Hematopoietic multipotent progenitor cell treated with erythropoietin and hydrocortisone succinate and interleukin-3 and kit ligand, for 15 days (in vitro differentiated cells): ENCODE results near the gene CREB3L2.

Experiments used
- DNase-seq: peaks from one replicate; pipeline ENCODE4 v3.0.0-alpha.2; 2015; ENCODE audit warnings: low spot score

CREB3L2 gene

GRCh38 chr7:137871170-137871915 is 130.5 kb downstream of the CREB3L2 start:
- no peak for DNase-seq

GRCh38 chr7:137870684-137871083 is 131.2 kb downstream of the CREB3L2 start:
- no peak for DNase-seq

- DNase-seq, result no peak
Observed at GRCh38 chr7:137870078-137870477, 131.8 kb downstream of the CREB3L2 start.

GRCh38 chr7:137869260-137869659 is 132.6 kb downstream of the CREB3L2 start:
- no peak for DNase-seq

GRCh38 chr7:137867289-137867688 is 134.6 kb downstream of the CREB3L2 start:
- no peak for DNase-seq

GRCh38 chr7:137865764-137866163 is 136.1 kb downstream of the CREB3L2 start:
- DNase-seq, result no peak

- DNase-seq, result no peak
Observed at GRCh38 chr7:137862964-137863363, 138.9 kb downstream of the CREB3L2 start.

GRCh38 chr7:137862358-137862757 is 139.5 kb downstream of the CREB3L2 start:
- DNase-seq, result no peak

GRCh38 chr7:137860542-137860941 is 141.3 kb downstream of the CREB3L2 start:
- no peak for DNase-seq

- DNase-seq, result no peak
Observed at GRCh38 chr7:137853053-137853452, 148.8 kb downstream of the CREB3L2 start.

GRCh38 chr7:137852108-137852507 is 149.8 kb downstream of the CREB3L2 start:
- no peak for DNase-seq

GRCh38 chr7:137850972-137851945 is 150.6 kb downstream of the CREB3L2 start:
- no peak for DNase-seq

GRCh38 chr7:137850571-137850970 is 151.3 kb downstream of the CREB3L2 start:
- no peak for DNase-seq

GRCh38 chr7:137848095-137848494 is 153.8 kb downstream of the CREB3L2 start:
- DNase-seq, result no peak

- DNase-seq, result no peak
Observed at GRCh38 chr7:137847568-137848050, 154.3 kb downstream of the CREB3L2 start.

- no peak for DNase-seq
Observed at GRCh38 chr7:137846827-137847567, 154.9 kb downstream of the CREB3L2 start, which contains the start of gene DGKI. Gene DGKI (minus strand): TSS chr7:137846974.

- DNase-seq, result no peak
Observed at GRCh38 chr7:137846549-137846826, 155.4 kb downstream of the CREB3L2 start.

GRCh38 chr7:137844677-137845425 is 157.0 kb downstream of the CREB3L2 start:
- DNase-seq, result no peak

- DNase-seq, result no peak
Observed at GRCh38 chr7:137839903-137840779, 161.7 kb downstream of the CREB3L2 start.

GRCh38 chr7:137838706-137839315 is 163.1 kb downstream of the CREB3L2 start:
- no peak for DNase-seq
